ENCODE measurements around the gene TACR2. TPM values are rescaled to one million over a fixed set of nuclear protein-coding genes. Genes with fewer than 3 reads are reported as not detected.

Gene TACR2
- total RNA-seq, 4 donors from 2014 or later: 0.36 to 0.49 TPM; not detected in 2

GRCh38 chr10:69372126-69372980 is 44.4 kb downstream of the TACR2 start:
- in situ Hi-C loops (cut with MboI; ENCODE audit: low sequenced_read_pairs in 4 of 4) (no loop called here), intact Hi-C loops (cut with DNase I; ENCODE audit: low total_unique reads) (no loop called here)
- Histone ChIP-seq H3K4me1 (peaks cover 38 to 52% of the 10 kb centered on the region in 2 donors), H3K9me3 (no peaks in the 10 kb centered on the region), H3K36me3 (peaks cover 8 to 46% of the 10 kb centered on the region in 2 donors), H3K4me3 (no peak overlapping the region), H3K27me3 (no peaks in the 10 kb centered on the region), H3K27ac (peak overlapping the region; percentile 82 to 91 (median 88))
- no peak for ATAC-seq
- peak in 1 of 2 donors; percentile 31 for DNase-seq
- TF ChIP-seq, protein P1, sequence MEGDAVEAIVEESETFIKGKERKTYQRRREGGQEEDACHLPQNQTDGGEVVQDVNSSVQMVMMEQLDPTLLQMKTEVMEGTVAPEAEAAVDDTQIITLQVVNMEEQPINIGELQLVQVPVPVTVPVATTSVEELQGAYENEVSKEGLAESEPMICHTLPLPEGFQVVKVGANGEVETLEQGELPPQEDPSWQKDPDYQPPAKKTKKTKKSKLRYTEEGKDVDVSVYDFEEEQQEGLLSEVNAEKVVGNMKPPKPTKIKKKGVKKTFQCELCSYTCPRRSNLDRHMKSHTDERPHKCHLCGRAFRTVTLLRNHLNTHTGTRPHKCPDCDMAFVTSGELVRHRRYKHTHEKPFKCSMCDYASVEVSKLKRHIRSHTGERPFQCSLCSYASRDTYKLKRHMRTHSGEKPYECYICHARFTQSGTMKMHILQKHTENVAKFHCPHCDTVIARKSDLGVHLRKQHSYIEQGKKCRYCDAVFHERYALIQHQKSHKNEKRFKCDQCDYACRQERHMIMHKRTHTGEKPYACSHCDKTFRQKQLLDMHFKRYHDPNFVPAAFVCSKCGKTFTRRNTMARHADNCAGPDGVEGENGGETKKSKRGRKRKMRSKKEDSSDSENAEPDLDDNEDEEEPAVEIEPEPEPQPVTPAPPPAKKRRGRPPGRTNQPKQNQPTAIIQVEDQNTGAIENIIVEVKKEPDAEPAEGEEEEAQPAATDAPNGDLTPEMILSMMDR (IDR thresholded peaks at IDR 0.05 in 4 of 5, conservative IDR thresholded peaks at IDR 0.05 in 1 of 5): no peak
- no peak for TF ChIP-seq POLR2A (IDR thresholded peaks at IDR 0.05)

- DNase-seq: no peak
- H3K4me3 ChIP-seq: no peak overlapping the region
- no peak for TF ChIP-seq POLR2A (IDR thresholded peaks at IDR 0.05)
- TF ChIP-seq, protein P1 (IDR thresholded peaks at IDR 0.05 in 4 of 5, conservative IDR thresholded peaks at IDR 0.05 in 1 of 5): no peak
- H3K27me3 ChIP-seq: no peaks in the 10 kb centered on the region
- H3K27ac ChIP-seq: peak overlapping the region in 3 of 4 donors; percentile 33 to 89 (median 41)
- in situ Hi-C loops (cut with MboI; ENCODE audit: low sequenced_read_pairs in 4 of 4): no loop called here
- ATAC-seq: no peak
- peaks cover 8 to 63% of the 10 kb centered on the region in 2 donors for H3K36me3 ChIP-seq
- H3K9me3 ChIP-seq: no peaks in the 10 kb centered on the region
- intact Hi-C loops (cut with DNase I; ENCODE audit: low total_unique reads): no loop called here
- peaks cover 33 to 51% of the 10 kb centered on the region in 2 donors for H3K4me1 ChIP-seq
Observed at GRCh38 chr10:69367469-69367868, 49.2 kb downstream of the TACR2 start.

- TF ChIP-seq POLR2A (IDR thresholded peaks at IDR 0.05): no peak
- TF ChIP-seq, protein P1 (IDR thresholded peaks at IDR 0.05 in 4 of 5, conservative IDR thresholded peaks at IDR 0.05 in 1 of 5): no peak
- peak overlapping the region; percentile 15 to 89 (median 37) for H3K27ac ChIP-seq
Observed at GRCh38 chr10:69366738-69367137, 50.0 kb downstream of the TACR2 start.

GRCh38 chr10:69364232-69364940 is 52.3 kb downstream of the TACR2 start:
- H3K36me3 ChIP-seq: peaks cover 0 to 38% of the 10 kb centered on the region in 2 donors
- in situ Hi-C loops (cut with MboI; ENCODE audit: low sequenced_read_pairs in 4 of 4): no loop called here

More at GRCh38 chr10:69366738-69367137, 50.0 kb downstream of the TACR2 start:
- no peak overlapping the region for H3K4me3 ChIP-seq
- in situ Hi-C loops (cut with MboI; ENCODE audit: low sequenced_read_pairs in 4 of 4) (no loop called here), intact Hi-C loops (cut with DNase I; ENCODE audit: low total_unique reads) (no loop called here)
- H3K9me3 ChIP-seq: no peaks in the 10 kb centered on the region
- peaks cover 40 to 57% of the 10 kb centered on the region in 2 donors for H3K4me1 ChIP-seq
- DNase-seq: no peak
- peaks cover 8 to 61% of the 10 kb centered on the region in 2 donors for H3K36me3 ChIP-seq
- no peaks in the 10 kb centered on the region for H3K27me3 ChIP-seq
- no peak for ATAC-seq

More at GRCh38 chr10:69364232-69364940, 52.3 kb downstream of the TACR2 start:
- intact Hi-C loops (cut with DNase I; ENCODE audit: low total_unique reads): no loop called here
- ATAC-seq (no peak), DNase-seq (no peak)
- Histone ChIP-seq H3K27ac (peak overlapping the region; percentile 89 to 93 (median 92)), H3K4me3 (no peak overlapping the region), H3K9me3 (no peaks in the 10 kb centered on the region), H3K4me1 (peaks cover 62 to 80% of the 10 kb centered on the region in 2 donors), H3K27me3 (no peaks in the 10 kb centered on the region)
- no peak for TF ChIP-seq POLR2A (IDR thresholded peaks at IDR 0.05)
- TF ChIP-seq, protein P1 (IDR thresholded peaks at IDR 0.05 in 4 of 5, conservative IDR thresholded peaks at IDR 0.05 in 1 of 5): peak in 4 of 5 experiments; percentile 24 to 36 (median 34)
